GM23338 (cell line): ENCODE data around the gene GCDH.
"Not testable (repeated sequence)": the region's sequence is repeated elsewhere in the genome, so short reads cannot be mapped to it uniquely, and the experiment has no call there.

ENCODE experiments used
- CTCF ChIP-seq, 2 experiments: fragments of 200-600 bp in 1 of 2; sonication (generic) in 1 of 2; conservative IDR thresholded peaks; 2 replicates each; pipeline versions ENCODE4 v1.5.1 to v1.6.1; 2016 to 2017; ENCODE audit warnings: antibody characterized with exemption in 2 of 2, low read depth in 2 of 2, mild to moderate bottlenecking in 2 of 2, moderate library complexity in 1 of 2
- JUNB ChIP-seq: IDR thresholded peaks from one replicate; pipeline ENCODE4 v1.6.1; 2016; ENCODE audit warnings: antibody characterized with exemption; ENCODE audit not compliant: unreplicated experiment

- not testable (repeated sequence) for TF ChIP-seq JUNB; CTCF (conservative IDR thresholded peaks at IDR 0.05; ENCODE audit: low read depth in 2 of 2)
Observed at GRCh38 chr19:12846613-12847012, 44.3 kb upstream of the GCDH start.
